Thymus (tissue), 11 donors: ENCODE results near the gene PRCC. TPM values are rescaled to one million over a fixed set of nuclear protein-coding genes. Genes with fewer than 3 reads are reported as not detected.
A peak's percentile ranks its signal among the peaks of the same experiment; 100 is the strongest.

Experiments used
- DNase-seq, 9 donors: peaks; one replicate each; pipeline ENCODE4 v3.0.0-alpha.2; 2013; ENCODE audit warnings: low spot score in 9 of 9, low read depth in 6 of 9, missing footprints in 1 of 9
- H3K27ac ChIP-seq, 2 donors: one replicate each; pipeline ENCODE4 v1.5.1; 2013; ENCODE audit warnings: control low read depth in 1 of 2, low read depth in 1 of 2, low read length in 1 of 2, mild to moderate bottlenecking in 1 of 2, moderate library complexity in 1 of 2
- H3K27me3 ChIP-seq, 2 donors: one replicate each; pipeline ENCODE4 v1.5.1; 2013; ENCODE audit warnings: low read length in 1 of 2; ENCODE audit not compliant: control insufficient read depth in 2 of 2, insufficient read depth in 1 of 2
- H3K36me3 ChIP-seq, 2 donors: one replicate each; pipeline ENCODE4 v1.5.1; 2013; ENCODE audit warnings: low read length in 1 of 2, mild to moderate bottlenecking in 1 of 2, moderate library complexity in 1 of 2; ENCODE audit not compliant: control insufficient read depth in 2 of 2, insufficient read depth in 2 of 2
- H3K4me1 ChIP-seq, 2 donors: one replicate each; pipeline ENCODE4 v1.5.1; 2013; ENCODE audit warnings: low read length in 2 of 2; ENCODE audit not compliant: control insufficient read depth in 2 of 2, insufficient read depth in 2 of 2
- H3K4me3 ChIP-seq, 2 donors: one replicate each; pipeline ENCODE4 v1.5.1; 2013; ENCODE audit warnings: low read length in 2 of 2, control low read depth in 1 of 2, mild to moderate bottlenecking in 1 of 2
- H3K9me3 ChIP-seq, 2 donors: one replicate each; pipeline ENCODE4 v1.5.1; 2013; ENCODE audit warnings: low read length in 1 of 2, mild to moderate bottlenecking in 1 of 2; ENCODE audit not compliant: control insufficient read depth in 2 of 2, insufficient read depth in 1 of 2
- WGBS: extraction: QIAGEN DNeasy Blood & Tissue Kit; methylation state at CpG from one replicate; pipeline ENCODE4 v1.1.7; 2013; 5-methylcytosine and 5-hydroxymethylcytosine counted together
- polyA plus RNA-seq: library from polyadenylated mRNA; stranded (reverse); fragments of 200-250 nt; gene quantifications from one replicate; pipeline ENCODE4 v1.2.3, GENCODE V29; 2013
- total RNA-seq: library from RNA; stranded (reverse); fragments of 120-200 nt; gene quantifications from one replicate; pipeline ENCODE4 v1.2.4, GENCODE V29; 2013
- donor health status: healthy.

The PRCC gene
- total and polyA plus RNA-seq, 2 donors, result 29.1 to 72.9 TPM

GRCh38 chr1:156781585-156782186, 14.4 kb downstream of the PRCC start:
- Histone ChIP-seq H3K4me1 (peaks cover 0 to 3% of the 10 kb centered on the region in 2 donors), H3K36me3 (peaks cover 28 to 32% of the 10 kb centered on the region in 2 donors), H3K27me3 (no peaks in the 10 kb centered on the region), H3K27ac (peak overlapping the region in 1 of 2 donors; percentile 27), H3K4me3 (no peak overlapping the region), H3K9me3 (no peaks in the 10 kb centered on the region)
- DNase-seq, result no peak

GRCh38 chr1:156785458-156785857, 18.1 kb downstream of the PRCC start:
- no peaks in the 10 kb centered on the region for H3K4me1 ChIP-seq
- H3K36me3 ChIP-seq, result peaks cover 40 to 58% of the 10 kb centered on the region in 2 donors
- H3K4me3 ChIP-seq, result no peak overlapping the region
- no peak for DNase-seq
- H3K9me3 ChIP-seq, result no peaks in the 10 kb centered on the region
- 96% methylated on average over 6 of the region's 6 CpGs for WGBS
- no peaks in the 10 kb centered on the region for H3K27me3 ChIP-seq
- H3K27ac ChIP-seq, result no peak overlapping the region

GRCh38 chr1:156786640-156787039, 19.3 kb downstream of the PRCC start:
- H3K4me1 ChIP-seq, result no peaks in the 10 kb centered on the region
- H3K9me3 ChIP-seq, result no peaks in the 10 kb centered on the region
- 33% methylated on average over 10 of the region's 10 CpGs for WGBS
- H3K27me3 ChIP-seq, result no peaks in the 10 kb centered on the region
- peaks cover 46 to 67% of the 10 kb centered on the region in 2 donors for H3K36me3 ChIP-seq
- H3K4me3 ChIP-seq, result no peak overlapping the region
- DNase-seq, result no peak
- H3K27ac ChIP-seq, result no peak overlapping the region

GRCh38 chr1:156788136-156788535, 20.8 kb downstream of the PRCC start:
- no peaks in the 10 kb centered on the region for H3K4me1 ChIP-seq
- no peaks in the 10 kb centered on the region for H3K9me3 ChIP-seq
- H3K36me3 ChIP-seq, result peaks cover 52 to 72% of the 10 kb centered on the region in 2 donors
- H3K27ac ChIP-seq, result no peak overlapping the region
- no peak for DNase-seq
- WGBS, result 97% methylated on average over 2 of the region's 2 CpGs
- no peaks in the 10 kb centered on the region for H3K27me3 ChIP-seq
- no peak overlapping the region for H3K4me3 ChIP-seq

- peaks cover 46 to 73% of the 10 kb centered on the region in 2 donors for H3K36me3 ChIP-seq
- no peaks in the 10 kb centered on the region for H3K9me3 ChIP-seq
- WGBS, result 87% methylated on average over 4 of the region's 4 CpGs
- peaks cover 0 to 4% of the 10 kb centered on the region in 2 donors for H3K4me1 ChIP-seq
- DNase-seq, result no peak
- no peak overlapping the region for H3K27ac ChIP-seq
- no peaks in the 10 kb centered on the region for H3K27me3 ChIP-seq
- H3K4me3 ChIP-seq, result no peak overlapping the region
These were observed 22.4 kb downstream of the PRCC start for GRCh38 chr1:156789621-156790318.

- Histone ChIP-seq H3K36me3 (peaks cover 59 to 85% of the 10 kb centered on the region in 2 donors), H3K9me3 (no peaks in the 10 kb centered on the region), H3K27me3 (no peaks in the 10 kb centered on the region), H3K27ac (no peak overlapping the region), H3K4me1 (peaks cover 0 to 4% of the 10 kb centered on the region in 2 donors), H3K4me3 (no peak overlapping the region)
- WGBS, result 67% methylated on average over 7 of the region's 7 CpGs
- DNase-seq, result peak in 1 of 9 donors; percentile 53
These were observed 27.4 kb downstream of the PRCC start for GRCh38 chr1:156794506-156795373.

- no peak for DNase-seq
- Histone ChIP-seq H3K4me1 (peaks cover 0 to 5% of the 10 kb centered on the region in 2 donors), H3K9me3 (no peaks in the 10 kb centered on the region), H3K27me3 (no peaks in the 10 kb centered on the region), H3K36me3 (peaks cover 60 to 85% of the 10 kb centered on the region in 2 donors), H3K4me3 (no peak overlapping the region), H3K27ac (no peak overlapping the region)
- 98% methylated on average over 5 of the region's 5 CpGs for WGBS
These were observed 28.0 kb downstream of the PRCC start for GRCh38 chr1:156795374-156795733.

GRCh38 chr1:156795787-156796186, 28.5 kb downstream of the PRCC start:
- DNase-seq, result no peak
- H3K36me3 ChIP-seq, result peaks cover 64 to 90% of the 10 kb centered on the region in 2 donors
- no peaks in the 10 kb centered on the region for H3K9me3 ChIP-seq
- H3K4me1 ChIP-seq, result peaks cover 0 to 7% of the 10 kb centered on the region in 2 donors
- H3K4me3 ChIP-seq, result no peak overlapping the region
- no peak overlapping the region for H3K27ac ChIP-seq
- H3K27me3 ChIP-seq, result no peaks in the 10 kb centered on the region
- WGBS, result 89% methylated on average over 7 of the region's 7 CpGs
